H1 (cell line): ENCODE results near the gene LYRM4. TPM values are rescaled to one million over a fixed set of nuclear protein-coding genes. Genes with fewer than 3 reads are reported as not detected.

Experiments used
- CTCF ChIA-PET: fragments of 300-600 bp; sonication (Branson Sonifier 250); formaldehyde crosslinking; loops from one replicate; lab custom pipeline; 2021; ENCODE audit not compliant: partially characterized antibody; lab: Charles Lee
- POLR2A ChIA-PET: fragments of 300-600 bp; sonication (Branson Sonifier 250); formaldehyde crosslinking; loops from one replicate; lab custom pipeline; 2021; ENCODE audit warnings: inconsistent platforms; ENCODE audit not compliant: partially characterized antibody; lab: Charles Lee
- DNase-seq, 2 experiments: peaks; one replicate each; pipeline versions ENCODE4 v3.0.0 to v3.0.0-alpha.2; 2010 to 2022; ENCODE audit warnings: low spot score in 2 of 2, low read depth in 1 of 2, mixed read lengths in 1 of 2
- FAIRE-seq: peaks from 2 replicates; lab custom pipeline; 2011; peaks lifted over from hg19 to GRCh38; lab: Jason Lieb, UNC
- H2AFZ ChIP-seq: 2 replicates; pipeline ENCODE4 v1.8.1; 2012; ENCODE audit warnings: low read length, inconsistent platforms
- H2AK5ac ChIP-seq: 2 replicates; pipeline ENCODE4 v1.6.1; 2013; ENCODE audit warnings: low read depth, low read length
- H2BK120ac ChIP-seq: replicated peaks from 2 replicates; pipeline ENCODE3; 2013; ENCODE audit warnings: low read depth, low read length, inconsistent platforms
- H2BK12ac ChIP-seq: 2 replicates; pipeline ENCODE4 v1.6.1; 2013; ENCODE audit warnings: low read depth, low read length
- H2BK15ac ChIP-seq: 2 replicates; pipeline ENCODE4 v1.6.1; 2013; ENCODE audit warnings: low read length
- H2BK20ac ChIP-seq: 2 replicates; pipeline ENCODE4 v1.6.1; 2013; ENCODE audit warnings: low read length
- H2BK5ac ChIP-seq: 2 replicates; pipeline ENCODE4 v1.6.1; 2013; ENCODE audit warnings: low read depth, low read length
- H3K14ac ChIP-seq: 2 replicates; pipeline ENCODE4 v1.6.1; 2013; ENCODE audit warnings: inconsistent platforms; ENCODE audit not compliant: insufficient read length
- H3K18ac ChIP-seq: 2 replicates; pipeline ENCODE4 v1.6.1; 2013; ENCODE audit warnings: low read length; ENCODE audit errors: extremely low read depth
- H3K23ac ChIP-seq: 2 replicates; pipeline ENCODE4 v1.6.1; 2013; ENCODE audit warnings: inconsistent platforms; ENCODE audit not compliant: insufficient read length
- H3K23me2 ChIP-seq: 2 replicates; pipeline ENCODE4 v1.6.1; 2013; ENCODE audit warnings: low read depth, low read length
- H3K27ac ChIP-seq: 2 replicates; pipeline ENCODE4 v1.6.1; 2011; ENCODE audit warnings: low read depth, low read length, inconsistent platforms
- H3K27me3 ChIP-seq, 4 experiments: replicated peaks in 1 of 4; 1 replicate in 1 of 4; 2 replicates in 3 of 4; pipeline versions ENCODE4 v1.6.1 to v1.8.1; 2011 to 2013; ENCODE audit warnings: low read length in 3 of 4, mild to moderate bottlenecking in 3 of 4, inconsistent platforms in 2 of 4, mixed read lengths in 2 of 4, moderate library complexity in 1 of 4; ENCODE audit not compliant: control insufficient read depth in 3 of 4, insufficient read depth in 3 of 4; ENCODE audit errors: extremely low read depth in 1 of 4
- H3K36me3 ChIP-seq, 4 experiments: 2 replicates each; pipeline versions ENCODE4 v1.6.1 to v1.8.1; 2011 to 2013; ENCODE audit warnings: mild to moderate bottlenecking in 4 of 4, low read length in 3 of 4, moderate library complexity in 2 of 4, control low read depth in 1 of 4, inconsistent platforms in 1 of 4; ENCODE audit not compliant: insufficient read depth in 4 of 4, control insufficient read depth in 2 of 4
- H3K4ac ChIP-seq: replicated peaks from 2 replicates; pipeline ENCODE3; 2013; ENCODE audit warnings: low read length, low read depth, mixed read lengths, inconsistent platforms; ENCODE audit not compliant: insufficient read length
- H3K4me1 ChIP-seq, 4 experiments: replicated peaks in 1 of 4; 1 replicate in 1 of 4; 2 replicates in 3 of 4; pipeline versions ENCODE4 v1.6.1 to v1.8.1; 2011 to 2013; ENCODE audit warnings: low read length in 3 of 4, inconsistent platforms in 2 of 4, mixed read lengths in 1 of 4; ENCODE audit not compliant: insufficient read depth in 4 of 4, control insufficient read depth in 3 of 4
- H3K4me2 ChIP-seq, 2 experiments: 2 replicates each; pipeline versions ENCODE4 v1.6.1 to v1.8.1; 2011 to 2013; ENCODE audit warnings: low read depth in 2 of 2, low read length in 2 of 2, control low read depth in 1 of 2, inconsistent platforms in 1 of 2, mild to moderate bottlenecking in 1 of 2; ENCODE audit not compliant: insufficient read depth in 1 of 2
- H3K4me3 ChIP-seq, 4 experiments: fragments of 200-600, 300-600 bp in 1 of 4; sonication (generic), shearing (Covaris generic), sonication (Bioruptor Twin) in 1 of 4; 2 replicates each; pipeline versions ENCODE4 v1.5.1 to v1.8.1; 2011 to 2016; ENCODE audit warnings: low read length in 4 of 4, low read depth in 3 of 4, control low read depth in 2 of 4, inconsistent platforms in 2 of 4, mild to moderate bottlenecking in 2 of 4, mixed read lengths in 1 of 4, moderate library complexity in 1 of 4; ENCODE audit not compliant: insufficient read depth in 2 of 4; ENCODE audit errors: extremely low read depth in 1 of 4
- H3K56ac ChIP-seq: replicated peaks from 2 replicates; pipeline ENCODE3; 2013; ENCODE audit warnings: low read depth, mild to moderate bottlenecking, mixed read lengths, low read length, inconsistent platforms; ENCODE audit not compliant: insufficient read length
- H3K79me1 ChIP-seq: 2 replicates; pipeline ENCODE4 v1.6.1; 2013; ENCODE audit warnings: low read depth, low read length, control low read depth
- H3K79me2 ChIP-seq, 2 experiments: 2 replicates each; pipeline versions ENCODE4 v1.6.1 to v1.8.1; 2012 to 2013; ENCODE audit warnings: low read length in 2 of 2, mild to moderate bottlenecking in 2 of 2, inconsistent platforms in 1 of 2; ENCODE audit not compliant: insufficient read depth in 2 of 2, control insufficient read depth in 1 of 2
- H3K9ac ChIP-seq, 4 experiments: replicated peaks in 1 of 4; 1 replicate in 1 of 4; 2 replicates in 3 of 4; pipeline versions ENCODE4 v1.6.1 to v1.8.1; 2011 to 2013; ENCODE audit warnings: low read depth in 3 of 4, low read length in 3 of 4, control low read depth in 2 of 4, mild to moderate bottlenecking in 2 of 4, moderate library complexity in 2 of 4, inconsistent platforms in 1 of 4; ENCODE audit errors: extremely low read depth in 1 of 4
- H3K9me3 ChIP-seq, 2 experiments: 2 replicates each; pipeline versions ENCODE4 v1.6.1 to v1.8.1; 2012 to 2013; ENCODE audit warnings: mild to moderate bottlenecking in 2 of 2, moderate library complexity in 2 of 2, control low read depth in 1 of 2, inconsistent platforms in 1 of 2, low read depth in 1 of 2, low read length in 1 of 2, mixed read lengths in 1 of 2; ENCODE audit not compliant: insufficient read depth in 2 of 2
- H4K20me1 ChIP-seq, 2 experiments: replicated peaks in 1 of 2; 2 replicates each; pipeline versions ENCODE3 to v1.8.1; 2011 to 2013; ENCODE audit warnings: inconsistent platforms in 2 of 2, low read length in 2 of 2, mild to moderate bottlenecking in 1 of 2; ENCODE audit not compliant: insufficient read depth in 2 of 2, control insufficient read depth in 1 of 2
- H4K5ac ChIP-seq: 2 replicates; pipeline ENCODE4 v1.6.1; 2013; ENCODE audit warnings: low read length, low read depth, mixed read lengths, inconsistent platforms; ENCODE audit not compliant: insufficient read length
- H4K8ac ChIP-seq: 2 replicates; pipeline ENCODE4 v1.8.0; 2013; ENCODE audit warnings: mild to moderate bottlenecking, moderate library complexity, low read length, inconsistent platforms; ENCODE audit not compliant: insufficient read depth; ENCODE audit errors: extremely low read depth
- H4K91ac ChIP-seq: replicated peaks from 2 replicates; pipeline ENCODE3; 2013; ENCODE audit warnings: low read length, mixed read lengths, inconsistent platforms; ENCODE audit not compliant: insufficient read length
- ASH2L ChIP-seq: fragments of 200-600, 300-600 bp; sonication (generic); IDR thresholded peaks from one replicate; pipeline ENCODE4 v1.7.1; 2017; ENCODE audit warnings: low read length
- ATF2 ChIP-seq: IDR thresholded peaks from 2 replicates; pipeline ENCODE4 v1.6.1; 2012; ENCODE audit warnings: low read length, inconsistent platforms
- BACH1 ChIP-seq: IDR thresholded peaks from 2 replicates; pipeline ENCODE4 v1.6.1; 2012; ENCODE audit warnings: low read length, improper control_type of control experiment
- HDAC6 ChIP-seq: IDR thresholded peaks from one replicate; pipeline ENCODE4 v1.7.1; 2012; ENCODE audit warnings: low read depth, mild to moderate bottlenecking, inconsistent platforms, low read length, moderate library complexity
- KDM5A ChIP-seq: fragments of 200-600 bp; IDR thresholded peaks from 2 replicates; pipeline ENCODE4 v1.7.1; 2012; ENCODE audit warnings: mild to moderate bottlenecking, low read length, inconsistent platforms, mixed read lengths
- NRF1 ChIP-seq: IDR thresholded peaks from 2 replicates; pipeline ENCODE4 v1.6.1; 2011; ENCODE audit warnings: mild to moderate bottlenecking, low read depth, low read length, improper control_type of control experiment
- RAD21 ChIP-seq, 2 experiments: IDR thresholded peaks in 1 of 2; conservative IDR thresholded peaks in 1 of 2; 2 replicates each; pipeline ENCODE4 v1.6.1; 2011; ENCODE audit warnings: low read depth in 2 of 2, low read length in 2 of 2, improper control_type of control experiment in 1 of 2, inconsistent platforms in 1 of 2, mild to moderate bottlenecking in 1 of 2, moderate library complexity in 1 of 2
- SIN3A ChIP-seq, 2 experiments: IDR thresholded peaks in 1 of 2; conservative IDR thresholded peaks in 1 of 2; 2 replicates each; pipeline ENCODE4 v1.6.1; 2011 to 2012; ENCODE audit warnings: low read length in 2 of 2, improper control_type of control experiment in 1 of 2, low read depth in 1 of 2, mild to moderate bottlenecking in 1 of 2
- SRF ChIP-seq: IDR thresholded peaks from 2 replicates; pipeline ENCODE4 v1.6.1; 2011; ENCODE audit warnings: mild to moderate bottlenecking, low read depth, low read length, moderate library complexity
- SUZ12 ChIP-seq: fragments of 200-600 bp; sonication (generic); IDR thresholded peaks from 2 replicates; pipeline ENCODE4 v1.6.1; 2012; ENCODE audit warnings: mild to moderate bottlenecking, inconsistent platforms, low read length, moderate library complexity, mixed read lengths
- TAF1 ChIP-seq: IDR thresholded peaks from 2 replicates; pipeline ENCODE4 v1.6.1; 2011; ENCODE audit warnings: mild to moderate bottlenecking, low read depth, low read length
- TCF12 ChIP-seq: IDR thresholded peaks from 2 replicates; pipeline ENCODE4 v1.6.1; 2011; ENCODE audit warnings: low read depth, mild to moderate bottlenecking, low read length
- YY1 ChIP-seq: IDR thresholded peaks from 2 replicates; pipeline ENCODE4 v1.6.1; 2011; ENCODE audit warnings: low read depth, mild to moderate bottlenecking, low read length
- WGBS, 2 experiments: shearing (Covaris generic) in 1 of 2; methylation state at CpG; one replicate each; pipeline versions ENCODE4 v1.1.6 to v1.1.7; 2013 to 2015; ENCODE audit warnings: low lambda C conversion rate in 2 of 2, mixed read lengths in 2 of 2, inconsistent platforms in 1 of 2, low coverage in 1 of 2, missing lambda C conversion rate in 1 of 2; ENCODE audit not compliant: insufficient replicate concordance in 2 of 2, insufficient coverage in 1 of 2, insufficient read length in 1 of 2; ENCODE audit errors: extremely low coverage in 1 of 2, missing lambda C conversion rate in 1 of 2; 5-methylcytosine and 5-hydroxymethylcytosine counted together
- polyA plus RNA-seq, 7 experiments: library from polyadenylated mRNA; depleted of rRNA in 3 of 7; stranded (reverse) in 5 of 7; unstranded in 2 of 7; fragments of >200 nt in 5 of 7; fragments of 200-250 nt in 2 of 7; gene quantifications; 1 replicate in 5 of 7; 2 replicates in 1 of 7; 4 replicates in 1 of 7; pipeline versions ENCODE4 v1.2.1 to v1.2.3, GENCODE V29; 2011 to 2013; ENCODE audit warnings: missing spikeins in 2 of 7, mixed read lengths in 2 of 7
- total RNA-seq: library from RNA; stranded (reverse); fragmentation: NEBNext Ultra II Directional; extraction: Animal tissue kit (Norgen Biotek cat#: 25700); gene quantifications from 2 replicates; pipeline ENCODE4 v1.2.1, GENCODE V29; 2021

The LYRM4 gene
- total and polyA plus RNA-seq, 2 of the 8 experiments (the other 6 are each of a cell fraction or from before 2014, with no cell fraction given), result 56.6 to 62.8 TPM

- no peaks in the 10 kb centered on the region for H3K79me1 ChIP-seq
- H3K4me2 ChIP-seq, result no peak overlapping the region
- no peak overlapping the region for H2AFZ ChIP-seq
- H2AK5ac ChIP-seq, result no peak overlapping the region
- DNase-seq (no peak), FAIRE-seq (no peak)
- ChIA-PET POLR2A (no interaction called here), CTCF (interaction anchor here (1.5 kb wide), 1 partner anchor 33 kb away, joined by 4 read pairs; no protein-coding TSS in a partner anchor)
- no peak overlapping the region for H4K5ac ChIP-seq
- TF ChIP-seq KDM5A (no peak), YY1 (no peak), TAF1 (no peak), RAD21 (IDR thresholded peaks at IDR 0.05 in 1 of 2, conservative IDR thresholded peaks at IDR 0.05 in 1 of 2; ENCODE audit: low read depth in 2 of 2, low read length in 2 of 2) (no peak), BACH1 (no peak), TCF12 (no peak), HDAC6 (no peak), NRF1 (no peak), ATF2 (no peak), SUZ12 (no peak), SRF (no peak), ASH2L (no peak), SIN3A (conservative IDR thresholded peaks at IDR 0.05 in 1 of 2, IDR thresholded peaks at IDR 0.05 in 1 of 2; ENCODE audit: low read depth in 1 of 2, low read length in 2 of 2) (no peak)
- H3K27ac ChIP-seq, result no peak overlapping the region
- no peak overlapping the region for H3K18ac ChIP-seq
- no peak overlapping the region for H3K23ac ChIP-seq
- no peak overlapping the region for H4K91ac ChIP-seq
- H3K36me3 ChIP-seq, result no peaks in the 10 kb centered on the region
- 90% methylated on average over 16 of the region's 16 CpGs; no CpG with 5 or more reads in 1 of the 2 experiments for WGBS, 2 experiments
- no peak overlapping the region for H2BK120ac ChIP-seq
- peaks cover 1 to 2% of the 10 kb centered on the region in 2 experiments for H4K20me1 ChIP-seq
- H3K14ac ChIP-seq, result no peak overlapping the region
- no peak overlapping the region for H4K8ac ChIP-seq
- no peak overlapping the region for H3K4ac ChIP-seq
- no peaks in the 10 kb centered on the region for H3K9me3 ChIP-seq
- H2BK12ac ChIP-seq, result no peak overlapping the region
- no peak overlapping the region for H2BK5ac ChIP-seq
- no peaks in the 10 kb centered on the region; a peak in 1 of 7 replicates for H3K4me1 ChIP-seq
- H3K56ac ChIP-seq, result no peak overlapping the region
- H3K27me3 ChIP-seq, result no peaks in the 10 kb centered on the region
- no peaks in the 10 kb centered on the region for H3K79me2 ChIP-seq
- H2BK20ac ChIP-seq, result no peak overlapping the region
- no peak overlapping the region for H3K9ac ChIP-seq
- no peak overlapping the region for H3K4me3 ChIP-seq
- H2BK15ac ChIP-seq, result no peak overlapping the region
- no peaks in the 10 kb centered on the region for H3K23me2 ChIP-seq
Observed at GRCh38 chr6:5110246-5110645, 150.5 kb downstream of the LYRM4 start.
